Measurements from ENCODE around the gene ENDOD1.
"Not testable (repeated sequence)": the region's sequence is repeated elsewhere in the genome, so short reads cannot be mapped to it uniquely, and the experiment has no call there.

ENDOD1 gene, protein sequence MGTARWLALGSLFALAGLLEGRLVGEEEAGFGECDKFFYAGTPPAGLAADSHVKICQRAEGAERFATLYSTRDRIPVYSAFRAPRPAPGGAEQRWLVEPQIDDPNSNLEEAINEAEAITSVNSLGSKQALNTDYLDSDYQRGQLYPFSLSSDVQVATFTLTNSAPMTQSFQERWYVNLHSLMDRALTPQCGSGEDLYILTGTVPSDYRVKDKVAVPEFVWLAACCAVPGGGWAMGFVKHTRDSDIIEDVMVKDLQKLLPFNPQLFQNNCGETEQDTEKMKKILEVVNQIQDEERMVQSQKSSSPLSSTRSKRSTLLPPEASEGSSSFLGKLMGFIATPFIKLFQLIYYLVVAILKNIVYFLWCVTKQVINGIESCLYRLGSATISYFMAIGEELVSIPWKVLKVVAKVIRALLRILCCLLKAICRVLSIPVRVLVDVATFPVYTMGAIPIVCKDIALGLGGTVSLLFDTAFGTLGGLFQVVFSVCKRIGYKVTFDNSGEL

GRCh38 chr11:95089620-95090542, at the start of gene ENDOD1:
ENDOD1 (plus strand) TSS chr11:95089846; CDS start chr11:95089928, 82 bp downstream.
- peak within 1 kb of the TSS; percentile 85 for H3K4me3 ChIP-seq (ENCODE audit: low read depth, low read length)
- DNase-seq (ENCODE audit: low read depth): peak; percentile 35
- in situ Hi-C loops (cut with HindIII; ENCODE audit: low sequenced_read_pairs): no loop called here
- TF ChIP-seq CTCF (IDR thresholded peaks at IDR 0.05; ENCODE audit: low read depth, low read length, missing control alignments): peak; percentile 20

DNA sequence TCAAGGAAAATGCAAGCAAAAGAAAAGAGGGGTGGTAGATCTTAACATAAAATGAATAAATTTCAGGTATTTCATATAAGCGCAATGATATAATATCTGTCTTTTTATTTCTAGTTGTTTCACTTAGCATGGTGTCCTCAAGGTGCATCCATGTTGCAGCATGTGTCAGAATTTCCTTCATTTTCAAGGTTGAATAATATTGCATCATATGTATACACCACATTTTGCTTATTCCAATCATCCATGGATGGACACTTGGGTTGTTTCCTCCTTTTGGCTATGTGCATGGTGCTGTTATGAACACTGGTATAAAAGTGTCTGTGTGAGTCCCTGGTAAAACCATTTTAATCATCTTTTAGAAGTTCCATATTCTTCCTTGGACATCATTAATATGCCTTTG, 47.4 kb upstream of the ENDOD1 start:
- no peak for TF ChIP-seq CTCF (IDR thresholded peaks at IDR 0.05; ENCODE audit: low read depth, low read length, missing control alignments)
- in situ Hi-C loops (cut with HindIII; ENCODE audit: low sequenced_read_pairs): no loop called here
- no peak overlapping the region for H3K4me3 ChIP-seq (ENCODE audit: low read depth, low read length)

DNA sequence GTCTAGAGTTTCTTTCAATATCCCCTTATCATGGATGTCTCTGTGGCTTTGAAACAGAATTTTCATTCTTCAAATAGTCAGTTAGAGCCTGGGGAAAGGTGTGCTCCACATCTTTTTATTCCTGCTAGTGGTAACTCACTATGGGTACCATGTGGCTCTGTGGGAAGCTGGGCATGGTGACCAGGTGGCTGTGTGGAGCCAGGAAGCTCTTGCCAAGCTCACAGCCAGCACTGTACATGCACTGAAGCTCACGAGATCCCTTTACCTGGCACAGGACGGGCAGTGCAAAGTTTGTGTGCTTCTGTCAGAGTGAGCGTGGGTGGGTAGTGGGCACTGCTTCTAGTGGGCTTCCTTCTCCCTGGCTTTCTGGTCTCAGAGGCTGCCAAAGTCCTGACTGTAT, 46.7 kb upstream of the ENDOD1 start:
- TF ChIP-seq CTCF (IDR thresholded peaks at IDR 0.05; ENCODE audit: low read depth, low read length, missing control alignments): no peak
- no peak for DNase-seq (ENCODE audit: low read depth)
- no peak overlapping the region for H3K4me3 ChIP-seq (ENCODE audit: low read depth, low read length)
- in situ Hi-C loops (cut with HindIII; ENCODE audit: low sequenced_read_pairs): no loop called here

More for the DNA sequence above, 47.4 kb upstream of the ENDOD1 start:
- no peak for DNase-seq (ENCODE audit: low read depth)

DNA sequence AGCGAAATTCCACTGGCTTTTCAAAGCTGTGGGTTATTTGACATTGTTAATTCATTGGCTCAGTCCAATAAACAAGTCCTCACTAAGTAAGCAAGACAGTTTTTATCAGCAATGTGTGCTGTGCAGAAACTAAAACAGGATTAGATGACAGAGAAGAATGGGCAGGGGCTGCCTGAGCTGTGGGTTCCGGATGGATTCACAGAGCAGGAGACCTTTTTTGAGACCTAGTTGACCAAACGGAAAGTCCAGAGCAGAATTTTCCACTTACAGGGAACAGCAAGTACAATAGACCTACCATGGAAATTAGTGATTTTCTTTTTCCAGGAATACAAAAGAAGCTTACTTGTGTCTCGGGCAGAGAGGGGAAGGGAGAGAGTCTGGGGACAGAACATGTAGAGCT, 45.6 kb upstream of the ENDOD1 start:
- no peak for DNase-seq (ENCODE audit: low read depth)
- no peak overlapping the region for H3K4me3 ChIP-seq (ENCODE audit: low read depth, low read length)
- in situ Hi-C loops (cut with HindIII; ENCODE audit: low sequenced_read_pairs): no loop called here
- TF ChIP-seq CTCF (IDR thresholded peaks at IDR 0.05; ENCODE audit: low read depth, low read length, missing control alignments): no peak

DNA sequence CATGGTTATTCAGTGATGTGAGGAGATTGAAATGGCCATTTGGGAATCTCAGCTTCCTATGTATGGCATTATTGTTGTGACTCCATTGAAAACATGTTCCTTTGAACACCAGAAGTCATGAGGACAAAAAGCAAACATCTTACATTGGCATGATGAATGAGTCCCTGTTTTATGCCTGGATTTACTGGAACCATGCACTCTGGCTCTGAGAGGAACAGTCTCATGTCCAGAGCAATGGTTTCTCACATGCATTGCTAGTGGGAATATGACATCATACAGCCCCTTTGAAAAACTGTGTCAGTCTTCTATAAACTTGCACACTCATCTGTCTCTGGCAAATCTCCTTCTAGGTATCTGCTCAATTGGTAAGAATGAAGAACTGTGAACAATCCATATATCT, 43.8 kb upstream of the ENDOD1 start:
- in situ Hi-C loops (cut with HindIII; ENCODE audit: low sequenced_read_pairs): no loop called here
- DNase-seq (ENCODE audit: low read depth): no peak
- H3K4me3 ChIP-seq (ENCODE audit: low read depth, low read length): no peak overlapping the region
- no peak for TF ChIP-seq CTCF (IDR thresholded peaks at IDR 0.05; ENCODE audit: low read depth, low read length, missing control alignments)

DNA sequence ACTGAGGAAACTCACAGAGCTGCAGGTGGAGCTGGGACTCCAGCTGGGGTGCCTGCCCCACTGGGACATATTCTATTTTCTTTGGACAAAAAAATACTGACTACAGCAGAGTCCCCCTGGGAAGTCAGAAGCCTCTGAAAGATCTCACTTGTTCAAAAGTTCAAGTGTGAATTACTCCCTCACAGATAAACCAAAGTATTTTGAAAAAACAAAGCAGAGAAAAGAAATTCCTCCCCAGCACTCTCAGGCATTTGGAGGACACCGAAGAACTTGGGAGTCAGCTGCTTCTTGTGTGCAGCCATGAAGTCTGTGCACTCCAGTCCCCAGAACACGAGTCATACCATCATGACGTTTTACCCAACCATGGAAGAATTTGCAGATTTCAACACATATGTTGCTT, 40.5 kb upstream of the ENDOD1 start, which contains the start of gene KDM4F:
Gene KDM4F (plus strand): TSS at position 301 of the 400 bp plus-strand sequence.
- in situ Hi-C loops (cut with HindIII; ENCODE audit: low sequenced_read_pairs); H3K4me3 ChIP-seq (ENCODE audit: low read depth, low read length); DNase-seq (ENCODE audit: low read depth): not testable (repeated sequence)

Data from astrocyte of the cerebellum (primary cell).